SK-N-SH (cell line): ENCODE results near the gene TRPC4AP. TPM values are rescaled to one million over a fixed set of nuclear protein-coding genes. Genes with fewer than 3 reads are reported as not detected.
"Not testable (repeated sequence)": the region's sequence is repeated elsewhere in the genome, so short reads cannot be mapped to it uniquely, and the experiment has no call there.

Source experiments
- CTCF ChIA-PET: fragments of 300-600, 350-600 bp; formaldehyde crosslinking; extraction: SDS; loops from one replicate; lab custom pipeline; 2021; lab: Yijun Ruan, JAX
- POLR2A ChIA-PET: fragments of 350-600 bp; sonication (Branson Sonifier 250); formaldehyde crosslinking; extraction: SDS; loops from one replicate; lab custom pipeline; 2020; ENCODE audit warnings: antibody characterized with exemption, inconsistent platforms; lab: Yijun Ruan, JAX
- DNase-seq: peaks from one replicate; pipeline ENCODE4 v3.0.0; 2012
- H2AFZ ChIP-seq: fragments of 200-600 bp; sonication (generic); 2 replicates; pipeline ENCODE4 v1.8.1; 2016; ENCODE audit warnings: antibody characterized with exemption, mild to moderate bottlenecking, low read depth
- H3F3A ChIP-seq: fragments of 200-600 bp; sonication (generic); replicated peaks from 2 replicates; pipeline ENCODE3; 2016; ENCODE audit warnings: antibody characterized with exemption, mild to moderate bottlenecking; ENCODE audit not compliant: insufficient read depth
- H3K27ac ChIP-seq, 2 experiments: fragments of 200-500 bp in 1 of 2; fragments of 200-600 bp in 1 of 2; sonication (Bioruptor generic) in 1 of 2; sonication (generic), shearing (Covaris generic) in 1 of 2; 2 replicates each; pipeline versions ENCODE4 v1.5.1 to v1.6.1; 2014 to 2016; ENCODE audit warnings: low read depth in 2 of 2, inconsistent platforms in 1 of 2, low read length in 1 of 2, mild to moderate bottlenecking in 1 of 2, mixed read lengths in 1 of 2
- H3K27me3 ChIP-seq: fragments of 200-600 bp; sonication (generic), shearing (Covaris generic); 2 replicates; pipeline ENCODE4 v1.6.1; 2016; ENCODE audit warnings: mixed run types; ENCODE audit not compliant: insufficient read depth
- H3K36me3 ChIP-seq, 2 experiments: fragments of 200-500 bp in 1 of 2; fragments of 200-600 bp in 1 of 2; sonication (Bioruptor generic) in 1 of 2; sonication (generic) in 1 of 2; replicated peaks in 1 of 2; 2 replicates each; pipeline versions ENCODE3 to v1.5.1; 2014 to 2016; ENCODE audit warnings: low read length in 1 of 2, mild to moderate bottlenecking in 1 of 2; ENCODE audit not compliant: insufficient read depth in 2 of 2, control insufficient read depth in 1 of 2
- H3K4me1 ChIP-seq, 2 experiments: fragments of 200-500 bp in 1 of 2; fragments of 200-600 bp in 1 of 2; sonication (Bioruptor generic) in 1 of 2; sonication (generic), shearing (Covaris generic) in 1 of 2; 2 replicates each; pipeline versions ENCODE4 v1.5.1 to v1.6.1; 2014 to 2016; ENCODE audit warnings: low read depth in 1 of 2, low read length in 1 of 2, mixed run types in 1 of 2; ENCODE audit not compliant: insufficient read depth in 2 of 2, control insufficient read depth in 1 of 2
- H3K4me2 ChIP-seq: fragments of 200-600 bp; sonication (generic), shearing (Covaris generic); 2 replicates; pipeline ENCODE4 v1.6.1; 2017; ENCODE audit warnings: mixed run types
- H3K4me3 ChIP-seq, 2 experiments: fragments of 200-500 bp in 1 of 2; fragments of 200-600 bp in 1 of 2; sonication (Bioruptor generic) in 1 of 2; sonication (generic), shearing (Covaris generic) in 1 of 2; 2 replicates each; pipeline versions ENCODE4 v1.5.1 to v1.8.1; 2014 to 2016; ENCODE audit warnings: low read depth in 2 of 2, inconsistent platforms in 1 of 2, low read length in 1 of 2, mild to moderate bottlenecking in 1 of 2, mixed read lengths in 1 of 2, moderate library complexity in 1 of 2
- H3K79me2 ChIP-seq: fragments of 200-600 bp; sonication (generic); 2 replicates; pipeline ENCODE4 v1.8.1; 2017; ENCODE audit warnings: mild to moderate bottlenecking; ENCODE audit not compliant: insufficient read depth
- H3K9ac ChIP-seq: fragments of 200-600 bp; sonication (generic); 2 replicates; pipeline ENCODE4 v1.6.1; 2017; ENCODE audit warnings: mixed run types
- H3K9me2 ChIP-seq: fragments of 200-600 bp; sonication (generic); 2 replicates; pipeline ENCODE4 v1.6.1; 2017; ENCODE audit warnings: mixed run types
- H3K9me3 ChIP-seq: fragments of 200-600 bp; sonication (generic); 2 replicates; pipeline ENCODE4 v1.6.1; 2017; ENCODE audit warnings: mixed run types, mild to moderate bottlenecking, moderate library complexity
- H4K20me1 ChIP-seq: fragments of 200-600 bp; sonication (generic); 2 replicates; pipeline ENCODE4 v1.6.1; 2017; ENCODE audit warnings: mild to moderate bottlenecking, mixed run types; ENCODE audit not compliant: insufficient read depth
- CTCF ChIP-seq: fragments of 200-600 bp; sonication (generic); IDR thresholded peaks from 2 replicates; pipeline ENCODE4 v1.6.1; 2017; ENCODE audit warnings: antibody characterized with exemption, mild to moderate bottlenecking, moderate library complexity
- ELF1 ChIP-seq: IDR thresholded peaks from 2 replicates; pipeline ENCODE4 v1.4.0; 2012
- EZH2phosphoT487 ChIP-seq: fragments of 200-600 bp; sonication (generic); IDR thresholded peaks from 2 replicates; pipeline ENCODE4 v1.6.1; 2017; ENCODE audit warnings: low read depth, mixed run types, mild to moderate bottlenecking, antibody characterized with exemption, moderate library complexity, borderline replicate concordance
- FOSL2 ChIP-seq: IDR thresholded peaks from 2 replicates; pipeline ENCODE4 v1.4.0; 2012; ENCODE audit warnings: low read depth, mild to moderate bottlenecking, moderate library complexity, borderline replicate concordance
- JUND ChIP-seq: IDR thresholded peaks from 2 replicates; pipeline ENCODE4 v1.4.0; 2012
- MEF2A ChIP-seq: IDR thresholded peaks from 2 replicates; pipeline ENCODE4 v1.4.0; 2012; ENCODE audit warnings: low read depth, borderline replicate concordance
- NFIC ChIP-seq: IDR thresholded peaks from 2 replicates; pipeline ENCODE4 v1.4.0; 2012; ENCODE audit warnings: borderline replicate concordance
- NRF1 ChIP-seq: IDR thresholded peaks from 2 replicates; pipeline ENCODE4 v1.6.1; 2012; ENCODE audit warnings: low read depth, mild to moderate bottlenecking, low read length
- RAD21 ChIP-seq: IDR thresholded peaks from 2 replicates; pipeline ENCODE4 v1.6.1; 2012; ENCODE audit warnings: mild to moderate bottlenecking, low read length
- RFX5 ChIP-seq: IDR thresholded peaks from 2 replicates; pipeline ENCODE4 v1.6.1; 2012; ENCODE audit warnings: mild to moderate bottlenecking, improper control_type of control experiment, low read length
- SMC3 ChIP-seq: IDR thresholded peaks from 2 replicates; pipeline ENCODE4 v1.6.1; 2012; ENCODE audit warnings: low read depth, low read length, improper control_type of control experiment
- TAF1 ChIP-seq: IDR thresholded peaks from 2 replicates; pipeline ENCODE4 v1.6.1; 2012; ENCODE audit warnings: low read depth, mild to moderate bottlenecking, low read length, moderate library complexity, borderline replicate concordance
- USF1 ChIP-seq: IDR thresholded peaks from 2 replicates; pipeline ENCODE4 v1.4.0; 2012; ENCODE audit warnings: low read depth, borderline replicate concordance
- YY1 ChIP-seq: IDR thresholded peaks from 2 replicates; pipeline ENCODE4 v1.4.0; 2012; ENCODE audit warnings: low read depth, mild to moderate bottlenecking
- ZBTB33 ChIP-seq: IDR thresholded peaks from 2 replicates; pipeline ENCODE4 v1.4.0; 2012; ENCODE audit warnings: low read depth, borderline replicate concordance
- WGBS: methylation state at CpG from one replicate; pipeline ENCODE4 v1.1.6; 2017; ENCODE audit warnings: low lambda C conversion rate; 5-methylcytosine and 5-hydroxymethylcytosine counted together
- polyA plus RNA-seq, 3 experiments: library from polyadenylated mRNA; depleted of rRNA; stranded (reverse); fragments of >200 nt; gene quantifications; 2 replicates each; pipeline ENCODE4 v1.2.3, GENCODE V29; 2012

The TRPC4AP gene
- polyA plus RNA-seq, 1 of the 3 experiments (the other 2 are of a cell fraction), result 57.4 TPM

GRCh38 chr20:35054814-35055213 is 37.8 kb downstream of the TRPC4AP start (continued):
- TF ChIP-seq NFIC, result no peak
- no peak for TF ChIP-seq MEF2A
- TF ChIP-seq USF1, result no peak
- TF ChIP-seq ELF1, result no peak
- TF ChIP-seq JUND, result no peak
- TF ChIP-seq SMC3, result no peak

GRCh38 chr20:35052616-35053015 is 40.0 kb downstream of the TRPC4AP start:
- POLR2A ChIA-PET, H3K4me1 ChIP-seq, DNase-seq, H3K9me2 ChIP-seq, H3K27ac ChIP-seq, H3F3A ChIP-seq, H3K9ac ChIP-seq, H3K27me3 ChIP-seq, H3K9me3 ChIP-seq, H2AFZ ChIP-seq, H4K20me1 ChIP-seq, H3K4me2 ChIP-seq, H3K4me3 ChIP-seq: not testable (repeated sequence)
- Histone ChIP-seq H3K36me3 (peaks cover 37 to 63% of the 10 kb centered on the region in 2 experiments), H3K79me2 (peaks cover 47% of the 10 kb centered on the region)
- CTCF ChIA-PET, result interaction anchor here (0.9 to 1.0 kb wide), 2 partner anchors 10 to 40 kb away, joined by 3 to 4 read pairs; partner anchors contain the start of gene TRPC4AP
- whole genome bisulfite sequencing, result 88% methylated on average over 5 of the region's 5 CpGs

- 92% methylated on average over 5 of the region's 5 CpGs for WGBS
- Histone ChIP-seq H3K4me2 (no peak overlapping the region), H3K4me3 (no peak overlapping the region), H3K4me1 (peaks cover 0 to 10% of the 10 kb centered on the region in 2 experiments; a peak in 1 of 4 replicates), H3K27me3 (no peaks in the 10 kb centered on the region), H3K79me2 (peaks cover 29% of the 10 kb centered on the region), H3K9me3 (no peaks in the 10 kb centered on the region), H3K36me3 (peaks cover 43 to 56% of the 10 kb centered on the region in 2 experiments), H4K20me1 (no peaks in the 10 kb centered on the region), H3K9me2 (no peaks in the 10 kb centered on the region), H3K9ac (no peak overlapping the region), H2AFZ (no peak overlapping the region), H3K27ac (no peak overlapping the region), H3F3A (no peaks in the 10 kb centered on the region)
- POLR2A ChIA-PET, result no interaction called here
- CTCF ChIA-PET, result interaction anchor here (0.7 to 1.5 kb wide), 4 partner anchors 9 to 176 kb away, joined by 3 to 5 read pairs (median 4); no protein-coding TSS in a partner anchor
- DNase-seq, result no peak
- TF ChIP-seq RFX5, result no peak
- no peak for TF ChIP-seq FOSL2
- no peak for TF ChIP-seq ZBTB33
- TF ChIP-seq EZH2phosphoT487, result no peak
- TF ChIP-seq CTCF, result no peak
- TF ChIP-seq YY1, result no peak
- TF ChIP-seq TAF1, result no peak
- TF ChIP-seq RAD21, result no peak
- TF ChIP-seq NRF1, result no peak
- no peak for TF ChIP-seq JUND
Measured at GRCh38 chr20:35049776-35050352, 42.7 kb downstream of the TRPC4AP start.
